CD4-positive, alpha-beta memory T cell (primary cell): ENCODE results near the gene GLG1. TPM values are rescaled to one million over a fixed set of nuclear protein-coding genes. Genes with fewer than 3 reads are reported as not detected.
"Not testable (repeated sequence)": the region's sequence is repeated elsewhere in the genome, so short reads cannot be mapped to it uniquely, and the experiment has no call there.

Source experiments
- CTCF ChIA-PET: fragments of 350-600 bp; sonication (Branson Sonifier 250); formaldehyde crosslinking; loops from one replicate; lab custom pipeline; 2021; ENCODE audit warnings: inconsistent platforms; ENCODE audit not compliant: partially characterized antibody; lab: Charles Lee
- POLR2A ChIA-PET: fragments of 350-600 bp; sonication (Branson Sonifier 250); formaldehyde crosslinking; loops from one replicate; lab custom pipeline; 2021; ENCODE audit not compliant: partially characterized antibody; lab: Charles Lee
- DNase-seq, 5 donors: peaks; one replicate each; pipeline versions ENCODE4 v3.0.0 to v3.0.0-alpha.2; 2020 to 2022; ENCODE audit warnings: mixed read lengths in 1 of 5
- H3K27ac ChIP-seq: one replicate; pipeline ENCODE4 v1.7.0; 2013; ENCODE audit warnings: low read depth, low read length
- H3K27me3 ChIP-seq: 2 replicates; pipeline ENCODE4 v1.7.0; 2013; ENCODE audit warnings: mild to moderate bottlenecking, low read length, moderate library complexity; ENCODE audit not compliant: insufficient read depth
- H3K36me3 ChIP-seq: 2 replicates; pipeline ENCODE4 v1.7.0; 2013; ENCODE audit warnings: mild to moderate bottlenecking, low read length, moderate library complexity; ENCODE audit not compliant: insufficient read depth
- H3K4me1 ChIP-seq: 2 replicates; pipeline ENCODE4 v1.7.0; 2013; ENCODE audit warnings: mild to moderate bottlenecking, low read length, moderate library complexity; ENCODE audit not compliant: insufficient read depth
- H3K4me3 ChIP-seq, 2 donors: one replicate each; pipeline ENCODE4 v1.7.0; 2013; ENCODE audit warnings: low read length in 2 of 2, mild to moderate bottlenecking in 1 of 2
- H3K9me3 ChIP-seq, 2 donors: one replicate each; pipeline ENCODE4 v1.7.0; 2013; ENCODE audit warnings: low read length in 2 of 2, control low read depth in 1 of 2; ENCODE audit not compliant: control insufficient read depth in 1 of 2
- H3K27ac Mint-ChIP-seq, 7 donors: one replicate each; pipeline ENCODE4 v1.8.0; 2020 to 2021; ENCODE audit warnings: mixed read lengths in 7 of 7, mild to moderate bottlenecking in 6 of 7, inconsistent platforms in 3 of 7, moderate library complexity in 3 of 7
- H3K27me3 Mint-ChIP-seq, 2 donors: one replicate each; pipeline ENCODE4 v1.8.0; 2020 to 2021; ENCODE audit warnings: mixed read lengths in 2 of 2
- H3K36me3 Mint-ChIP-seq, 2 donors: one replicate each; pipeline ENCODE4 v1.8.0; 2020 to 2021; ENCODE audit warnings: mixed read lengths in 2 of 2, inconsistent platforms in 1 of 2, mild to moderate bottlenecking in 1 of 2
- H3K4me1 Mint-ChIP-seq, 4 donors: one replicate each; pipeline ENCODE4 v1.8.0; 2020 to 2021; ENCODE audit warnings: mixed read lengths in 4 of 4, mild to moderate bottlenecking in 1 of 4
- H3K4me3 Mint-ChIP-seq, 8 donors: one replicate each; pipeline ENCODE4 v1.8.0; 2020 to 2021; ENCODE audit warnings: mixed read lengths in 8 of 8, mild to moderate bottlenecking in 7 of 8, moderate library complexity in 6 of 8, inconsistent platforms in 3 of 8
- H3K9me3 Mint-ChIP-seq, 8 donors: one replicate each; pipeline ENCODE4 v1.8.0; 2020 to 2021; ENCODE audit warnings: mixed read lengths in 8 of 8, mild to moderate bottlenecking in 5 of 8, inconsistent platforms in 3 of 8, moderate library complexity in 1 of 8
- intact Hi-C: fragments of 100-400 bp; cut with micrococcal nuclease; formaldehyde crosslinking; loops from one replicate; pipeline ENCODE4 v1.15.1; 2023
- polyA plus RNA-seq, 2 donors: library from polyadenylated mRNA; unstranded; fragments of 300-500 nt; fragmentation: Illumina TruSeq; gene quantifications; one replicate each; pipeline ENCODE4 v1.2.3, GENCODE V29; 2021
- total RNA-seq, 2 experiments: library from RNA; stranded (reverse); gene quantifications; one replicate each; pipeline ENCODE4 v1.2.3, GENCODE V29; 2021

GLG1 gene
- total and polyA plus RNA-seq, 4 experiments from 2014 or later, result 121 to 209 (median 175) TPM

- H3K27me3 Mint-ChIP-seq, H3K9me3 Mint-ChIP-seq, intact Hi-C loops, H3K4me3 ChIP-seq, H3K9me3 ChIP-seq, H3K27me3 ChIP-seq, H3K4me3 Mint-ChIP-seq, H3K36me3 ChIP-seq, H3K36me3 Mint-ChIP-seq, H3K4me1 ChIP-seq, H3K27ac ChIP-seq, H3K4me1 Mint-ChIP-seq, POLR2A ChIA-PET: not testable (repeated sequence)
- DNase-seq, result peak; percentile 49 to 53 (median 51)
- CTCF ChIA-PET, result interaction anchor here (1.4 kb wide), 1 partner anchor 105 kb away, joined by 3 read pairs; no protein-coding TSS in a partner anchor
- H3K27ac Mint-ChIP-seq, result peak overlapping the region in 1 of 7 donors; percentile 47
Observed at GRCh38 chr16:74430036-74430712, 176.7 kb downstream of the GLG1 start.

GRCh38 chr16:74428493-74428892, 178.4 kb downstream of the GLG1 start:
- POLR2A ChIA-PET, H3K36me3 ChIP-seq, DNase-seq, H3K9me3 ChIP-seq, intact Hi-C loops, H3K4me3 ChIP-seq, H3K27me3 Mint-ChIP-seq, H3K36me3 Mint-ChIP-seq, H3K4me3 Mint-ChIP-seq, H3K9me3 Mint-ChIP-seq, H3K27me3 ChIP-seq, H3K27ac Mint-ChIP-seq, H3K4me1 Mint-ChIP-seq, H3K27ac ChIP-seq, CTCF ChIA-PET, H3K4me1 ChIP-seq: not testable (repeated sequence)

GRCh38 chr16:74425751-74426150, 181.2 kb downstream of the GLG1 start:
- CTCF ChIA-PET, H3K27me3 Mint-ChIP-seq: not testable (repeated sequence)

GRCh38 chr16:74423721-74424120, 183.2 kb downstream of the GLG1 start:
- H3K4me3 ChIP-seq, CTCF ChIA-PET, H3K4me3 Mint-ChIP-seq, H3K27ac ChIP-seq, H3K36me3 ChIP-seq, H3K4me1 ChIP-seq, DNase-seq, H3K36me3 Mint-ChIP-seq, H3K9me3 Mint-ChIP-seq, H3K4me1 Mint-ChIP-seq, H3K27me3 Mint-ChIP-seq, intact Hi-C loops, H3K27ac Mint-ChIP-seq, H3K9me3 ChIP-seq, H3K27me3 ChIP-seq: not testable (repeated sequence)
- POLR2A ChIA-PET, result interaction anchor here (0.6 kb wide), 1 partner anchor 56 kb away, joined by 4 read pairs; no protein-coding TSS in a partner anchor

More at GRCh38 chr16:74425751-74426150, 181.2 kb downstream of the GLG1 start:
- H3K4me3 ChIP-seq, H3K27ac ChIP-seq, H3K4me1 Mint-ChIP-seq, H3K36me3 ChIP-seq, H3K4me1 ChIP-seq, H3K9me3 Mint-ChIP-seq, intact Hi-C loops, H3K36me3 Mint-ChIP-seq, POLR2A ChIA-PET, H3K27me3 ChIP-seq, H3K4me3 Mint-ChIP-seq, DNase-seq, H3K9me3 ChIP-seq, H3K27ac Mint-ChIP-seq: not testable (repeated sequence)

GRCh38 chr16:74422086-74422485, 184.8 kb downstream of the GLG1 start:
- POLR2A ChIA-PET, H3K27ac ChIP-seq, H3K36me3 ChIP-seq, H3K4me3 Mint-ChIP-seq, H3K27ac Mint-ChIP-seq, H3K27me3 ChIP-seq, H3K9me3 ChIP-seq, H3K36me3 Mint-ChIP-seq, DNase-seq, H3K4me1 ChIP-seq, H3K4me3 ChIP-seq, H3K4me1 Mint-ChIP-seq, H3K9me3 Mint-ChIP-seq, H3K27me3 Mint-ChIP-seq, intact Hi-C loops, CTCF ChIA-PET: not testable (repeated sequence)

- H3K27ac Mint-ChIP-seq, H3K27me3 Mint-ChIP-seq, H3K4me1 Mint-ChIP-seq, H3K27me3 ChIP-seq, CTCF ChIA-PET, H3K36me3 ChIP-seq, DNase-seq, H3K4me1 ChIP-seq, H3K4me3 ChIP-seq, H3K4me3 Mint-ChIP-seq, H3K9me3 ChIP-seq, POLR2A ChIA-PET, H3K36me3 Mint-ChIP-seq, H3K9me3 Mint-ChIP-seq, H3K27ac ChIP-seq, intact Hi-C loops: not testable (repeated sequence)
Observed at GRCh38 chr16:74421482-74421785, 185.5 kb downstream of the GLG1 start.

- CTCF ChIA-PET, POLR2A ChIA-PET, H3K36me3 ChIP-seq, H3K4me3 Mint-ChIP-seq, DNase-seq, H3K4me1 ChIP-seq, H3K9me3 ChIP-seq, intact Hi-C loops, H3K27me3 Mint-ChIP-seq, H3K4me1 Mint-ChIP-seq, H3K27ac ChIP-seq, H3K27ac Mint-ChIP-seq, H3K36me3 Mint-ChIP-seq, H3K27me3 ChIP-seq, H3K4me3 ChIP-seq, H3K9me3 Mint-ChIP-seq: not testable (repeated sequence)
Observed at GRCh38 chr16:74420612-74421481, 186.1 kb downstream of the GLG1 start, which contains the start of gene CLEC18B. Gene CLEC18B (minus strand): TSS chr16:74421478. CDS start chr16:74421270, 208 bp downstream.
